ENCODE results near the gene ELK1. TPM values are rescaled to one million over a fixed set of nuclear protein-coding genes. Genes with fewer than 3 reads are reported as not detected.

Gene ELK1
- total RNA-seq, 1 donor from 2014 or later: 7.3 TPM

DNA sequence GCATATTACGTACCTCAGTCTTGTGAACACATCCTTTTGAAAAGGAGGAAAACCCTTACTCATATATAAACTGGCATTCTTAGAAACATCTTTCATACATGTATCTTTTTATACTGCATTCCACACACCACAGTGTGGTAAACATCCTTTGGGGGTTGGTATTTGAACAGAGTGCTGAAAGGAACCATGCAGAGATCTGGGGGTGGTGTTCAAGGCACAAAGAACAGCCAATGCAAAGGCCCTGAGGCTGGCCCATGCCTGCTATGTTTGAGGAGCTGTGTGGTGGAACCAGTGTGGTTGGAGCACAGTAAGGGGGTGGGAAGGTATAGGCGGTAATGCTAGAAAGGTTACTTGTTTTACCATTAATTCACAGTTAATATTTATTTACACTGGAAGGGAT lies 2.0 kb downstream of the ELK1 start:
- Histone ChIP-seq H3K9me3 (ENCODE audit: control insufficient read depth in 3 of 3, low read length in 3 of 3) (no peaks in the 10 kb centered on the region), H3K9ac (ENCODE audit: low read depth in 1 of 3, low read length in 3 of 3) (no peak overlapping the region)

DNA sequence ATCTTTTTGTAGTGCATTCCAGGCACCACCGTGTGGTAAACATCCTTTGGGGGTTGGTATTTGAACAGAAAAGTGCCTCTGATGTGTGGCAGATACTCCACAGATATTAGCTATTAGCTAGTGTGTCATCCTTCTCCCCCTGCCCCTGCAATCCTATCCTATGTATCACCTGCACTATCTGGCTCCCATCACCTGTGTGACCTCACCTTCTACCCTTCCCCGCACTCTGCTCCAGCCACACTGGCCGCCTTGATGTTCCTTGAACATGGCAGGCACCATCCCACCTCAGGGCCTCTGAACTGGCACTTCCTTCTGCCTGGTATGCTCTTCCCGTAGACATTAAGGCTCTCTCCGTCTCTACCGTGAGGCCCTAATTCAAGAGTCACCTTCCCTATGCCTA lies 3.7 kb downstream of the ELK1 start:
- no peaks in the 10 kb centered on the region for H3K27me3 ChIP-seq (ENCODE audit: control insufficient read depth in 3 of 3, insufficient read depth in 3 of 3, low read length in 3 of 3)
- peaks cover 16 to 25% (median 22%) of the 10 kb centered on the region in 3 donors for H3K4me1 ChIP-seq (ENCODE audit: control insufficient read depth in 3 of 3, insufficient read depth in 3 of 3, low read length in 3 of 3)
- peaks cover 0 to 6% (median 2%) of the 10 kb centered on the region in 3 donors for H3K36me3 ChIP-seq (ENCODE audit: control insufficient read depth in 3 of 3, insufficient read depth in 3 of 3, low read length in 3 of 3)
- H3K4me3 ChIP-seq (ENCODE audit: low read length in 3 of 3): no peak overlapping the region
- no peak overlapping the region for H3K9ac ChIP-seq (ENCODE audit: low read depth in 1 of 3, low read length in 3 of 3)
- no peak overlapping the region for H3K27ac ChIP-seq (ENCODE audit: low read depth, low read length)
- no peaks in the 10 kb centered on the region for H3K9me3 ChIP-seq (ENCODE audit: control insufficient read depth in 3 of 3, low read length in 3 of 3)

More for the DNA sequence above, 2.0 kb downstream of the ELK1 start:
- Histone ChIP-seq H3K36me3 (ENCODE audit: control insufficient read depth in 3 of 3, insufficient read depth in 3 of 3, low read length in 3 of 3) (peaks cover 0 to 11% (median 5%) of the 10 kb centered on the region in 3 donors), H3K27me3 (ENCODE audit: control insufficient read depth in 3 of 3, insufficient read depth in 3 of 3, low read length in 3 of 3) (no peaks in the 10 kb centered on the region), H3K4me1 (ENCODE audit: control insufficient read depth in 3 of 3, insufficient read depth in 3 of 3, low read length in 3 of 3) (peaks cover 18 to 28% (median 25%) of the 10 kb centered on the region in 3 donors), H3K4me3 (ENCODE audit: low read length in 3 of 3) (no peak overlapping the region), H3K27ac (ENCODE audit: low read depth, low read length) (no peak overlapping the region)

DNA sequence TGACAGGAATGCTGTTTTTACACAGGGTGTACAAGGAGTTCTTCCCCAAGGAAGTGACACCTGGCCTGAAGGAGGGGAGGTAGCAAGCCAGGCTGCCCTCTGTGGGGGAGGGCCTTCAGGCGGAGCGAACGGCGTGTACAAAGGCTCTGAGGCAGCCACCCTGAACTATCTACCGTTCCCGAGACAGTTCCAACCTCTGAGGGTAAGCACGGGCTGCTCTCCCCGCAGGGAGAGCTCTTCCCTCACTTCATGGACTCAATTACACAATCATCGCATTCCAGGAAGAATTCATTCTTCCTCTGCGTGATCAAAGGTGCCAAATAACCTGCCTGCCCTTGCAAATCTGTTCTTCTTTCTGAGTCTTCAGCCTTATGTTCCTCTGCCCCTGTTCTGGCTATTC lies 4.8 kb downstream of the ELK1 start:
- Histone ChIP-seq H3K4me3 (ENCODE audit: low read length in 3 of 3) (no peak overlapping the region), H3K9me3 (ENCODE audit: control insufficient read depth in 3 of 3, low read length in 3 of 3) (no peaks in the 10 kb centered on the region), H3K27ac (ENCODE audit: low read depth, low read length) (no peak overlapping the region), H3K27me3 (ENCODE audit: control insufficient read depth in 3 of 3, insufficient read depth in 3 of 3, low read length in 3 of 3) (no peaks in the 10 kb centered on the region), H3K9ac (ENCODE audit: low read depth in 1 of 3, low read length in 3 of 3) (no peak overlapping the region), H3K4me1 (ENCODE audit: control insufficient read depth in 3 of 3, insufficient read depth in 3 of 3, low read length in 3 of 3) (peaks cover 10 to 17% (median 15%) of the 10 kb centered on the region in 3 donors), H3K36me3 (ENCODE audit: control insufficient read depth in 3 of 3, insufficient read depth in 3 of 3, low read length in 3 of 3) (peaks cover 5 to 10% (median 8%) of the 10 kb centered on the region in 3 donors)

- Histone ChIP-seq H3K27me3 (ENCODE audit: control insufficient read depth in 3 of 3, insufficient read depth in 3 of 3, low read length in 3 of 3) (no peaks in the 10 kb centered on the region), H3K9ac (ENCODE audit: low read depth in 1 of 3, low read length in 3 of 3) (no peak overlapping the region), H3K36me3 (ENCODE audit: control insufficient read depth in 3 of 3, insufficient read depth in 3 of 3, low read length in 3 of 3) (peaks cover 11 to 16% (median 13%) of the 10 kb centered on the region in 3 donors), H3K4me3 (ENCODE audit: low read length in 3 of 3) (no peak overlapping the region), H3K27ac (ENCODE audit: low read depth, low read length) (no peak overlapping the region), H3K4me1 (ENCODE audit: control insufficient read depth in 3 of 3, insufficient read depth in 3 of 3, low read length in 3 of 3) (peaks cover 10 to 17% (median 15%) of the 10 kb centered on the region in 3 donors), H3K9me3 (ENCODE audit: control insufficient read depth in 3 of 3, low read length in 3 of 3) (no peaks in the 10 kb centered on the region)
Observed at GRCh38 chrX:47644557-47645091, 5.7 kb downstream of the ELK1 start.

DNA sequence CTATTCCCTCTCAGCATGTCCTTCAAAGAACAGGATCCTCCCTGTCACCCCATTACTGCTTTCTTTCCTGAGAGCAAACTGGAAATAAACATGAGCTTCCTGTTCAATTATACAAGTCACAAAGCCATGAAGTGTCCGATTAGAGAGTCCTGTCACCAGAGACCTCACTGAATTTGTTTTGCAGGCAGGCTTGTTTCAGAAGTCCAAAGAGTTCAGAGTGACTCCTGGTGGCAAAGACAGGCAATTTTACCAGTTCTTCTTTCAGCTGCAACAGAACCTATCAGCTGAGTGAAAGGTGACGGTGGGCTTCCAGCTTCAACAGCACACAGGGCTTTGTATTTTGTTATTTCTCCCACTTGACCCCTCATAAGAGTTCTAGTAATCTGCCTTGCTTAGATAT lies 6.4 kb downstream of the ELK1 start:
- Histone ChIP-seq H3K4me3 (ENCODE audit: low read length in 3 of 3) (no peak overlapping the region), H3K9ac (ENCODE audit: low read depth in 1 of 3, low read length in 3 of 3) (no peak overlapping the region), H3K27me3 (ENCODE audit: control insufficient read depth in 3 of 3, insufficient read depth in 3 of 3, low read length in 3 of 3) (no peaks in the 10 kb centered on the region), H3K27ac (ENCODE audit: low read depth, low read length) (no peak overlapping the region), H3K36me3 (ENCODE audit: control insufficient read depth in 3 of 3, insufficient read depth in 3 of 3, low read length in 3 of 3) (peaks cover 14 to 18% (median 18%) of the 10 kb centered on the region in 3 donors), H3K9me3 (ENCODE audit: control insufficient read depth in 3 of 3, low read length in 3 of 3) (no peaks in the 10 kb centered on the region), H3K4me1 (ENCODE audit: control insufficient read depth in 3 of 3, insufficient read depth in 3 of 3, low read length in 3 of 3) (peaks cover 4 to 12% (median 11%) of the 10 kb centered on the region in 3 donors)

DNA sequence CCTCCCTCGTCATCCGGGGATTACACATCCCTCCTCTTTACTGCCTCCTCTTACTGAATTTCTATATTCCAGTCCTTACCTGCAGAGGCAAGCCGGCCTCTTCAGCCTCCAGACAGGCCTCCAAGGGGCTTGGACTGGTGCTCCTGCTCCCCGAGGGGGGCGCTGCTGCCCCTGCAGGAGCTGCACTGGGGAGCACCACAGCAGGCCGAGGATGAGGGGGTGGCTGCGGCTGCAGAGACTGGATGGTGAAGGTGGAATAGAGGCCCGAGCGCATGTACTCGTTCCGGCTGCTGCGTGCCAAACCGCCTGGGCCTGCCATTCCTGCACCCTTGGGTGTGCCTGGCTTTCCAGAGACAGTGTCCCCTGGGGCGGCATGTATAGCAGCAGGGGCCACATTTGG lies 11.5 kb downstream of the ELK1 start:
- H3K27me3 ChIP-seq (ENCODE audit: control insufficient read depth in 3 of 3, insufficient read depth in 3 of 3, low read length in 3 of 3): no peaks in the 10 kb centered on the region
- no peak overlapping the region for H3K27ac ChIP-seq (ENCODE audit: low read depth, low read length)
- no peaks in the 10 kb centered on the region for H3K9me3 ChIP-seq (ENCODE audit: control insufficient read depth in 3 of 3, low read length in 3 of 3)
- peaks cover 26 to 37% (median 36%) of the 10 kb centered on the region in 3 donors for H3K36me3 ChIP-seq (ENCODE audit: control insufficient read depth in 3 of 3, insufficient read depth in 3 of 3, low read length in 3 of 3)
- peaks cover 0 to 3% (median 2%) of the 10 kb centered on the region in 3 donors for H3K4me1 ChIP-seq (ENCODE audit: control insufficient read depth in 3 of 3, insufficient read depth in 3 of 3, low read length in 3 of 3)
- no peak overlapping the region for H3K4me3 ChIP-seq (ENCODE audit: low read length in 3 of 3)
- H3K9ac ChIP-seq (ENCODE audit: low read depth in 1 of 3, low read length in 3 of 3): no peak overlapping the region

GRCh38 chrX:47637546-47638195 lies 12.7 kb downstream of the ELK1 start:
- Histone ChIP-seq H3K36me3 (ENCODE audit: control insufficient read depth in 3 of 3, insufficient read depth in 3 of 3, low read length in 3 of 3) (peaks cover 26 to 37% (median 36%) of the 10 kb centered on the region in 3 donors), H3K27me3 (ENCODE audit: control insufficient read depth in 3 of 3, insufficient read depth in 3 of 3, low read length in 3 of 3) (no peaks in the 10 kb centered on the region), H3K27ac (ENCODE audit: low read depth, low read length) (no peak overlapping the region), H3K4me1 (ENCODE audit: control insufficient read depth in 3 of 3, insufficient read depth in 3 of 3, low read length in 3 of 3) (no peaks in the 10 kb centered on the region), H3K9me3 (ENCODE audit: control insufficient read depth in 3 of 3, low read length in 3 of 3) (no peaks in the 10 kb centered on the region), H3K4me3 (ENCODE audit: low read length in 3 of 3) (no peak overlapping the region), H3K9ac (ENCODE audit: low read depth in 1 of 3, low read length in 3 of 3) (no peak overlapping the region)

DNA sequence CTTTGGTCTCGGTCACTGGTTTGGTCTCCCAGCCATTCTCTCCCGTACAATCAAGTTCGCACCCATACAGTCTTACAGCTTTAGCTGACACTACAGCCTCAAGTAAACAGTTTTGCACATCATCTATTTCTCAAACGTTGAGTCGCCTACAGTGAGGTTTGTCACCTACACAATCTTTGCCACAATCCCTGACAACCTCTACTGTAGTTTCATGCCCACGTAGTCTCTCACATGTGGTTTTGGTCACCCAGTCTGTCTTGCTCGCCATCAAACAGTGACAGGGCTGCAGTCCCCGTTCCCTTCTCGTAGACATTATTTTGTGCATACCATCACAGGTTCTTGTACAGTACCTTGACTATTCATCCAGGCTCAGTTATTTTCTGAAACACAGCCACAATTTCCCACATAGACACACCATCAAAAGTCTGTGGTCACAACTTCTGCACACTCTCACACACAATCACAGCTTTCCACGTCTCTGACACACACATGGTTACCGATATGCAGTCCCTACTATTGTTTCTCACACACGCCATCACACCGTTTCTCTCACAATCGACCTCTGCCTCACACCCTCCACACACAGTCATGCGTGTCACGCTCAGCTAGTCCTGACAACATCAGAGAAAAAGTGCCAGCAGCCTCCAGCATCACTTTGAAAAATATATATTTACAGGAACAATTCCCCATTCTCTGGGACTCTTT lies 15.3 kb downstream of the ELK1 start:
- H3K4me3 ChIP-seq (ENCODE audit: low read length in 3 of 3): no peak overlapping the region
- H3K9me3 ChIP-seq (ENCODE audit: control insufficient read depth in 3 of 3, low read length in 3 of 3): no peaks in the 10 kb centered on the region
- no peak overlapping the region for H3K9ac ChIP-seq (ENCODE audit: low read depth in 1 of 3, low read length in 3 of 3)
- H3K27ac ChIP-seq (ENCODE audit: low read depth, low read length): no peak overlapping the region
- no peaks in the 10 kb centered on the region for H3K27me3 ChIP-seq (ENCODE audit: control insufficient read depth in 3 of 3, insufficient read depth in 3 of 3, low read length in 3 of 3)
- no peaks in the 10 kb centered on the region for H3K4me1 ChIP-seq (ENCODE audit: control insufficient read depth in 3 of 3, insufficient read depth in 3 of 3, low read length in 3 of 3)
- peaks cover 19 to 32% (median 23%) of the 10 kb centered on the region in 3 donors for H3K36me3 ChIP-seq (ENCODE audit: control insufficient read depth in 3 of 3, insufficient read depth in 3 of 3, low read length in 3 of 3)

GRCh38 chrX:47633689-47634590 lies 16.4 kb downstream of the ELK1 start:
- no peak overlapping the region for H3K27ac ChIP-seq (ENCODE audit: low read depth, low read length)
- H3K9ac ChIP-seq (ENCODE audit: low read depth in 1 of 3, low read length in 3 of 3): no peak overlapping the region
- H3K4me1 ChIP-seq (ENCODE audit: control insufficient read depth in 3 of 3, insufficient read depth in 3 of 3, low read length in 3 of 3): no peaks in the 10 kb centered on the region
- no peaks in the 10 kb centered on the region for H3K9me3 ChIP-seq (ENCODE audit: control insufficient read depth in 3 of 3, low read length in 3 of 3)
- H3K36me3 ChIP-seq (ENCODE audit: control insufficient read depth in 3 of 3, insufficient read depth in 3 of 3, low read length in 3 of 3): peaks cover 13 to 24% (median 18%) of the 10 kb centered on the region in 3 donors
- H3K4me3 ChIP-seq (ENCODE audit: low read length in 3 of 3): no peak overlapping the region
- H3K27me3 ChIP-seq (ENCODE audit: control insufficient read depth in 3 of 3, insufficient read depth in 3 of 3, low read length in 3 of 3): no peaks in the 10 kb centered on the region
